Adipose tissue (tissue), 3 donors: ENCODE data around the gene APBA1. TPM values are rescaled to one million over a fixed set of nuclear protein-coding genes. Genes with fewer than 3 reads are reported as not detected.
"Not testable (repeated sequence)": the region's sequence is repeated elsewhere in the genome, so short reads cannot be mapped to it uniquely, and the experiment has no call there.

Experiments
- H3K27ac ChIP-seq: one replicate; pipeline ENCODE4 v1.5.1; 2013; ENCODE audit warnings: low read depth, low read length
- WGBS, 3 donors: extraction: QIAGEN DNeasy Blood & Tissue Kit; methylation state at CpG; one replicate each; pipeline ENCODE4 v1.1.7; 2013; 5-methylcytosine and 5-hydroxymethylcytosine counted together
- polyA plus RNA-seq, 3 donors: library from polyadenylated mRNA; stranded (reverse); fragments of 200-250 nt; gene quantifications; one replicate each; pipeline ENCODE4 v1.2.3, GENCODE V29; 2013
- donor health status: healthy with polysubstance abuse.
- donor health status: Bipolar disorder and iron deficiency.
- donor health status: healthy.

The APBA1 gene
- polyA plus RNA-seq, 3 donors, result 1.6 to 1.8 (median 1.7) TPM

DNA sequence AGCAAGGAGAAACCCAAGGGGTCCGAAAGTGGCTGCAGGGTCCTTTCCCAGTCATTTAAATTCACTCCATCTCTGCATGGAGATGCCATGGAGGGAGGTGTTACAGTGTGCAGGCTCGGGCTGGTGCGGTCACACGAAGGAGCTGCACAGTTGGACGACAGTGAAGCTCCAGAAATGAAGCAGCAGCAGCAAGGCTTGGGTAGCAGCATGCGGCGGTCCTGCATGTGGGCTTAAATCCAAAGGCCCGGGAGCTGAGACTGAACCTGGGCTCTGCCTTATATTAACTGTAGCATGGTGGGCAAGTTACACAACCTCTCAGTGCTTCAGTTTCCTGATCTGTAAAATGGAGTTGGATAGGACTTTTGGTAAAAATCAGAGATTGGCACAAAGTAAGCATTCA is 51.4 kb downstream of the APBA1 start:
- 90 to 96% (median 92%) methylated on average over 8 of the region's 8 CpGs for WGBS, 3 donors
- H3K27ac ChIP-seq, result no peak overlapping the region

DNA sequence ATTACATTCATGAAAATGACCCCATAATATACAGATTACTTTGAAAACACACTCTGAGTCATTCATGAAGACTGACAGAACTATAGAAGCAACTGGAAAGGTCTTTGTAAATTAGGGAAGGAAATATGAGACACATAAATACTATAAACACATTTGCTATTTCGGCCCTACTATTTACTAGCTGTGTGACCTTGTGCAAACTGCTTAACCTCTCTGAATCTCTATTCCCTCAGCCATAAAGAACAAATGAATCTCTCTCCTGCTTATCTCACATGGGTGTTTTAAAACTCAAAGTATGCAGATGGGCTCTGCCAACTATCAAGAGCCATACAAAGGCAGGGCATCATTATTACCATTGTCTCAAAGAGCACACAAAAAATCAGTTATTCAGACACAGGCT is 52.9 kb downstream of the APBA1 start:
- H3K27ac ChIP-seq, result no peak overlapping the region
- 85 to 88% (median 88%) methylated on average over 1 of the region's 1 CpG for WGBS, 3 donors

DNA sequence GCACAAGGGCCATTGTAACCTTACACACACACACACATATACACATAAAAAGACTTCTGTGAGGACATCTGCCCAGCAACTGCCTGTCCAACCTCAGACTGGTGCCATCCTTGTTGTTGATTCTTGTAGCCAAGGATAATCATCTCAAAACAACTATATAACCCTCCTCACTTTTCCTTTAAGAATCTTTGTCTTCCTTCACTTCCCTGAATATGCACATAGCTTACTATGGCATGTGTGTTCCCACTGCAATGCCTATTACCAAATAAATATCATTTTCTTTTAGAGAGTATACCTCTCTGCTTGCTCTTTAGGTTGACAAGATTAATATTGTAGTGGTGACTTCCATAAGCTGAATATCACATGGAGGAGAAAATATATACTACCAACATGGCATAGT is 55.2 kb downstream of the APBA1 start:
- H3K27ac ChIP-seq, result no peak overlapping the region

DNA sequence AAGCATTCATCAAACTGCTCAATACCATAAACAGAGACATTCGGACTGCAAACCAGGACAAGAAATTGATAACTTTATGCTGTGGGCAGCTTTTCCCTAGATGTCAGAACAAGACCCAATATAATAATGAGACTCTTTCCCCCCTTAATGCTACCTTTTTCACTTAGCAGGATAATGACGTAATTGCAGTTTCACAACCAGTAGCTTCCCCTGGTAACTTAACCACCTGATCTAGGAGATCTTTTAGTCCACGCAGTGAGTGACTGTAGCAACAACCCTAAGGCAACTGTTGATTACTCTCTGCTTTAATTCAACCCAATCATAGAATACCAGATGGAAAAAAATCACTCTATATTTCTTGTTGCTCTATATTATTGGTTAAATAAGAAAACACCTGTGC is 56.3 kb downstream of the APBA1 start:
- 77 to 99% (median 89%) methylated on average over 3 of the region's 3 CpGs for WGBS, 3 donors
- H3K27ac ChIP-seq, result no peak overlapping the region

DNA sequence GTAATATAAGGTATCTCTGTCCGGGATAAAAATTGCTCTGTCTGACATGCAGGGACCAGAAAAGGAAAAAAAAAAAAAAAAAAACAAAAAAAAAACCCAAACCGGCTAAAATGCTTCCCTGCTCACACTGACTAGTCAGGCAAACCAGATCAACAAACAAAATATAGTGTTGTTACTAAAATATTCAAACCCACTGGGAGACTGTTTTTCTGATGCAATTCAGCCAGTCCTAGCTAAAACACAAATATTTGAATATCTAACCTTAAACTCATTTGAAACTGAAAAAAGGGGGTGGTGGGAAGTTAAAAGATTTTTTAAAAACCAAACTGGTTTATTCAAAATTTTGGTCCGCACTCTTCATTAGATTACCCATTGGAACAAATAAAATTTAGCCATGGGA is 61.0 kb downstream of the APBA1 start:
- H3K27ac ChIP-seq, result no peak overlapping the region
- 74 to 86% (median 77%) methylated on average over 3 of the region's 3 CpGs for WGBS, 3 donors

DNA sequence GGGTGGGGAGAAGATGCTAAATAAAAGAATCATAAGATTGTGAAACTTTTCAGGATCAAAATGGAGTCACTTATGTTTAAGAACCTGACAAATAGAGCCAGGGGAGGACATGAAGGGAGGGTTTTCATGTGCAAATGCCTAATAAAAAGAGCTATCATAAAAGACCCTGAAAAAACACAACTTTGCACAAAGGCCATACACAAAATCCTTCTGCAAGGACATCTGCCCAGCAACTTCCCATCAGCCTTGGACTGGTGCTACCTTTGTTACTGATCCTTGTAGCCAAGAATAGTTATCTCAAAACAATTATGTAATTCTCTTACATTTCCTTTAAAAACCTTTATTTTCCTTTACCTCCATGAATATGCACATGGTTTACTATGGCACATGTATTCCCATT is 63.0 kb downstream of the APBA1 start:
- no peak overlapping the region for H3K27ac ChIP-seq

DNA sequence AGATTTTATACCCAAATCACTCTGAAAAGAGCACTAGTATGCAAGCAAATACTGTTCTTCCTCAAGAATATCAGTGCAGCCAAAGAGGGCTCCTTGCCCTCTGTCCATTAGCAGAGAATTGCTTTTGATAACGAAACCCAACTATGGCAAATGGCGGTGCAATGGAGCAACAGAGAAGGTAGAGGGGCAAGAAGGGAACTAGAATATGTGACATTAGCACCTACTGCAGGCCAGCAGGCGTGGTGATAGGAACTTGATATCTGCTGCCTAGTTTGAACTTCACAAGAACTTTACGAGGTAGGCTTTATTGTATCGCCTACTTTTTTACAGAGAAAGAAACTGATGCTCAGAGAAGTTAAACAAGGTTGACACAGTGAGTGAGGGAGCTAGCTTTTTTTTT is 66.1 kb downstream of the APBA1 start:
- 92 to 95% (median 94%) methylated on average over 5 of the region's 5 CpGs for WGBS, 3 donors
- H3K27ac ChIP-seq, result no peak overlapping the region

DNA sequence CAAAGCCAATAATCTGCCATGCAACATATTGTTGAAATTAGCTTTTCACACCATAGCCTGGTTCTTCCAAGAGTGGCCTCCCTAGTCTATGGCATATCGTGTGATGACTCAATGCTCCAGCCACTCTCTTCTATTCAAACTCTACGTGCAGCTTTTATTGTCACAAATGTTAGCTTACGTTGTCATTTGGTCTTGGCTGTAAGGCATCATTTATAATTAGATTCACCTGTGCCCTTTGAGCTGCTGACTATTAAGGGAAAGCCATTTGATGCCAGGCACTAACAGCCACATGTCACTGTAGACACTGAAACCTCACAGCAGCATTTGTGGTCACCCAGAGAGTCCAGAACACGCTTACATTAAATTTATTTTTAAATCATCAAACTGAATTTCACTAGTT is 66.8 kb downstream of the APBA1 start:
- 73 to 90% (median 83%) methylated on average over 4 of the region's 4 CpGs for WGBS, 3 donors
- no peak overlapping the region for H3K27ac ChIP-seq

DNA sequence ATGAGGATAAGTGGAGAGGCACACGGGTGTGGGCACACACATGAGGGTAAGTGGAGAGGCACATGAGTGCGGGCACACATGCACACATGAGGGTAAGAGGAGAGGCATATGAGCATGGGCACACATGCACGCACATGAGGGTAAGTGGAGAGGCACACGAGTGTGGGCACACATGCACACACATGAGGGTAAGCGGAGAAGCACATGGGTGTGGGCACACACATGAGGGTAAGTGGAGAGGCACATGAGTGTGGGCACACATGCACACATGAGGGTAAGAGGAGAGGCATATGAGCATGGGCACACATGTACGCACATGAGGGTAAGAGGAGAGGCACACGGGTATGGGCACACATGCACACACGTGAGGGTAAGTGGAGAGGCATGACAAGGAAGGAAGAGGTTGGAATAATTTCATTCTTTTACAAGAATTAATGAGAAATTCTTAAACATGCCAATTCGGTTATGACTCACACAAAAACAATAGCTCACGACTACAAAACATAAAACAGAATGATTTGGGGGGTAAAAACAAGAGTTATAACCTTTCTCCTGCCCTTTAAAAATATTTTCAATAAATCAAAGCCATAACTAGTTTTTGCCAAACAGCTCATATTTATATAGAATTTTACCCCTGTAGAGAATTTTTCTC is 67.5 kb downstream of the APBA1 start:
- 90 to 95% (median 91%) methylated on average over 10 of the region's 10 CpGs for WGBS, 3 donors
- H3K27ac ChIP-seq, result no peak overlapping the region

DNA sequence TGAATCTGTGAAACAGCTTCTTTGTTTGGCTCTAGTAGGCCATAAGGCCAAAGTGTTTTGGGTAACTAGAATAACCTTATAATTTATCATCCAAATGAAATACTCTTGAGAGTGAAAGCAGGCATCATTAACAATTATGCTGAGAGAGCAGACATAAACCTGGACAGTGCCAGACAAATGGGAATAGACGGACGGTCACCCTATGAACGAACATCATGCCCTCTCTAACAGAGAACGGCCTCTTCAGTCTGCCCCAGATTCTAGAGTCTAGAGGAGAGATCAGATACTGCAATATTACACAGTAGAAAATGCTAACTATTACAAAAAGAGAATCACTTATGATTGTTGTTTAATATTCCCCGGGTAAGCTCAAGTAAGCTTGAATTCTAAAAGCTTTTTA is 68.5 kb downstream of the APBA1 start:
- 85 to 94% (median 89%) methylated on average over 5 of the region's 5 CpGs for WGBS, 3 donors
- no peak overlapping the region for H3K27ac ChIP-seq

DNA sequence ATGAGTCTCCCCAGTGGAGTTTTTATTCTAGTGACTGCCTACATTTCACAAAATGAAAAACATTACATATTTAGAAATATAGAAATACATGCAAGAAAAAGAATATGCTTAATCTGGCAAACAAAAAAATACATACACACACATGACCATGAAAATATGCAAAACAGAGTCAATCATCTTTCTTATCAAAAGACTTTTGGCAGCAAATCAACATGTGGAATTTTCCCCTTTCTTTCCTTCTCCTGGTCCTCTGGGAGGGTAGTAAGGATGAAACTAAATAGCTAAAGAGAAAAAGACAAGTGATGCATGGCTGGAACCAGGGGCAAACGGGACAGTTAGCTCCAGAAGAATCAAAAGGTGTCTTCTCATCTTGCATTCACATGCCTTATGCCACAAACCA is 69.4 kb downstream of the APBA1 start:
- no peak overlapping the region for H3K27ac ChIP-seq
- 50 to 62% (median 55%) methylated on average over 1 of the region's 1 CpG for WGBS, 3 donors

DNA sequence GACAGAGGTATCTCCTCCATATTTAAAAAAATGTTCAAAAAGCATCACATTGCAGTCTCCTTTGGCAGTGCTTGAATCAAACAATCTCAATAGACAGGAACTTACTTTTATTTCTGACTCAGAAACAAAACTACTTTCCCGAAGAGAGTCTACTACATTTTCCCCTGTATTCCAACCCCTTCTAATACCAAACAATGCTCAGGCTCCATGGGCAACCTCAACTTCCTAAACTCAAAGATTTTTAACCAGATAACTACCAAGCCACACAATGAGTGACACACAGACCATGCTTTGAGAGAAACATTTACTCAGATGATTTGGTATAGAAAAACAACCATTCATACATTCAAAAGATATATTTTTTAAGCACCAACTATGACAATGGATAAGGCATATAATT is 70.5 kb downstream of the APBA1 start:
- H3K27ac ChIP-seq, result no peak overlapping the region
- 27 to 89% (median 46%) methylated on average over 1 of the region's 1 CpG for WGBS, 3 donors

DNA sequence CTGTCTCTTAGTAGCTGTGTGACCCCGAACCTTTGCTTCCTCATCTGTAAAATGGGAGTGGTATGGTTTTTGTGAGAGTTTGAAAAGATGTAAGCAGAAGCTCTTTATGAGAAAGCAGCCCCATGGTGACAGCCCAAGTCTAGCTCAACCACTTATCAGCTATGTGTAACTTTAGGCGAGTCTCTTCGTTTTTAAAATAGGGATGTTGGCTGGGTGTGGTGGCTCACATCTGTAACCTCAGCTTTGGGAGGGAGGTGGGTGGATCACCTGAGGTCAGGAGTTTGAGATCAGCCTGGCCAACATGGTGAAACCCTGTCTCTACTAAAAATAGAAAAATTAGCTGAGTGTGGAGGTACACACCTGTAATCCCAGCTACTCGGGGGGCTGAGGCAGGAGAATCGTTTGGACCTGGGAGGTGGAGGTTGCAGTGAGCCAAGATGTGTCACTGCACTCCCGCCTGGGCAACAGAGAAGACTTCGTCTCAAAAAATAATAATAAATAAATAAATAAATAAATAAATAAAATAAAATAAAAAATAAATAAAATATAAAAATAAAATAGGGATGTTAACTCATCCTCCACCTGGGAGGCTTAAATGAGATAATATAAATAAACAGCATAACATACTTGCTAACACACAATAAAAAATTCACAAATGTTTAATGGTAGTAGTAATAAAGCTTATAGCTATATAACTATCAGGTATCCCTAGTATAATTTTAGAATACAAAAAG is 71.7 kb downstream of the APBA1 start:
- 92 to 97% (median 93%) methylated on average over 7 of the region's 7 CpGs for WGBS, 3 donors
- no peak overlapping the region for H3K27ac ChIP-seq

DNA sequence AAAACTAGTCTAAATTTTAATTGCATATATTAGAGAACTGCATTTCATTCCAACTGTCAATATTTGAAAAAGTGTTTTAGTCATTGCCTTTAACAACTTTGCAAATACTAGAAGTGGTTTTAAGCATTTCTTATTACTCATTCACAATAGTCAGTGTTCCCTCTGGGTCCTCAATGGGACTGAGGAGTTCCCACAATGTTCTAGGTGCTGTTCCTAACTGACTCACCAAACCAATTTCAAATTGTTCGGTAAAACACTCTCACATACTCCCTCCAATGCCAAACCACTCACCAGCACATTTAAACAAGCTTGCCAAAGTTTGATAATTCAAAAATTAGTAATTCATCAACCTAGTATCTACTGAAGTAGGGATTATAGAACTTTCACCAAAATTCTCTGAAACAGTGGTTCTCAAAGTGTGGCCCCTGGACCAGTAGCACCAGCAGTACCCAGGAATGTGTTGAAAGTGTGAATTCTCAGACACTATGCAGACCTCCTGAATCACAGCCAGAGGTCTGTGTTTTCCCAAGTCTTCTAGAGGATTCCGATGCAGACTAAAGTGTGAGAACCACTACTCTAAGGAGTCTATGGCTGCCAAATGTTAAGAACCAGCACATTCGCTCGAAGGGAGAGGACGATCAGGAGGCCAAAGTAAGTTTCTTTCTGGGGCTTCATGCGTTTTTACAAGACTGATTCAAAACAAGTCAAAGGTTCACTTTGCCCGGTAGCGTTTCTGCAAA is 72.8 kb downstream of the APBA1 start:
- no peak overlapping the region for H3K27ac ChIP-seq
- 64 to 85% (median 77%) methylated on average over 8 of the region's 8 CpGs for WGBS, 3 donors

DNA sequence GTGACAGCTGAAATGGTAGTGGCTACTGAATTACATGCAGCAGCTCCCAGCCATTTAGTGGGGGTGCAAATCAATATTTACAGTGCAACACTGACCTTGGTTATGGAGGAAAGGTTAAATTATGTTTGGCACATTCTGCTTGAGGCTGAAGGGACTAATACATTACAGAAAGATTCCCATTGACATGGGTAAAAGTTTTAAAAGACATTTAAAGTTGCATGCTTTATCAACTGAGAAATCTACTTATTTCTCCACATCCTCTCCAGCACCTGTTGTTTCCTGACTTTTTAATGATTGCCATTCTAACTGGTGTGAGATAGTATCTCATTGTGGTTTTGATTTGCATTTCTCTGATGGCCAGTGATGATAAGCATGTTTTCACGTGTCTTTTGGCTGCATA is 75.3 kb downstream of the APBA1 start:
- H3K27ac ChIP-seq, result not testable (repeated sequence)
- 41 to 78% (median 43%) methylated on average over 1 of the region's 1 CpG for WGBS, 3 donors

DNA sequence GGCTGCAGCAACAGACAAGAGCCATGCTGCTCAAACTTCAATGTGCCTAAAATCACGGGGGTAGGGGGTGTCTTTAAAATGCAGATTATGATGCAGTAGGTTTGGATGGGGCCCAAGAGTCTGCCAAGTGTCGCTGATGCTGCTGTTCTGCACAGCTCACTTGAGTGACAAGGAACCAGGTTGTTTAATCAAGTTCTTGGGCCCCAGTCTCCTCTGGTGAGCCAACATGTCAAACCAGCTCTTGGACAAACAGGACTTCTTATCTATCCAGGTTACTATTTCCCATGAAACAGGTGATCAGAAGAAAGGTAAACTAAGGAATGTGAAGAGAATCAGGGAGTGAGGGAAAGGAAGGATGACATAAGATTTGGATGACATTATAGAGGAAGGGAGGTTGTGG is 78.0 kb downstream of the APBA1 start:
- WGBS, 3 donors, result 35 to 76% (median 69%) methylated on average over 2 of the region's 2 CpGs
- no peak overlapping the region for H3K27ac ChIP-seq

DNA sequence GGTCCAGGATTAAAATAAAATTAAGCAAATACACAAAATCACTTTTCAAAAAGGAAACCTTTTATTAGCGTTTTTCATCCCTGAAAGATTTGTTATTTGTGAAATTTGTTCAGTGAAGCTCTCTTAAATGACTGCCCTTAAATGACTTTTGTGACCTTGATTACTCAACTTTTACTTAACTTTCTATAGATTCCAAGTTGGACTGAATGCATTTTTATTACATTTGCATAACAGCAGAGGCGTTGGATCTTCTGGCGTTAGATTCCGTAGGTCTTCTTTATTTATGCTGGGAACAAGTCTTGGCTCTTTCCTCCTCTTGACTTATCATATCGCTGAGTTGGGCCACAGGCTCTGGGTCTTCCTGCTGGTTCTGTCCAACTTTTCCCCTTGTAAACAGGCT is 78.4 kb downstream of the APBA1 start:
- WGBS, 3 donors, result 44 to 80% (median 68%) methylated on average over 5 of the region's 5 CpGs
- H3K27ac ChIP-seq, result no peak overlapping the region

DNA sequence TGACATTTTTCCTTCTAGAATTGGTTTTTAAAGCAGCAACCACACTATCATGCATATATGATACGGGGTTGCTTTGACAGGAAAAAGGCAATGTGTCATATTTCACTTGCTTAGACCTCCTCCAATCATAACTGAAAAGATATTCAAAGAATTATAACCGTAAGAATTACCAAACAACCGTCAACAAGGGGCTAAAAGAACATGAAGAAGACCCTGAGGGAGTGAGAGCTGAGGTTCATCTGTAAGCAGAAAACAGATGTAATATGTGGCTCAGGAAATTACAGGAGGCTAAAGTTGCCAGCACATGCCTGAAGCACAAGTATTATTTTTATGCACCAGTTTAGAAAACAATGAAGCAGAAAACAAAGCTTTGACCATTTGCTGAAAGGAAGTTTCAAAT is 78.9 kb downstream of the APBA1 start:
- 35 to 45% (median 36%) methylated on average over 3 of the region's 3 CpGs for WGBS, 3 donors
- H3K27ac ChIP-seq, result no peak overlapping the region

DNA sequence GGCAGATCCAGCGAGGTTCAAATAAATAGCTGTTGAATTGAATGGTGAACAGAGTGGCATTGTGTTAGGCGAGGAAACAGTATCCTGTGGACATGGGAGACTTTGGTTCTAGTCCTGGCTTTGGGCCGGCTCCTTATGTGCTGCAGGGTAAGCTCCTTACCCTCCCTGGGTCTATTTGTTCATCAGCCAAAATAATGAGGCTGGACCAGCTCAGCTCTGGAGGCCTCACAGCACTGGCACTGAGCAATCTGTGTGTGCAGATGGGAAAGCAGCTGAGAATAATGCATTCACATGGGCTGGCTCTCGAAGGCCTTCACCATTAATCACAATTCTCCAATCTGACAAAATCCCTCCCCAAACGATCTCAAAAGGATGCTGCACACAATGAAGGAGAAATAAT is 81.9 kb downstream of the APBA1 start:
- WGBS, 3 donors, result 87 to 92% (median 90%) methylated on average over 5 of the region's 5 CpGs
- H3K27ac ChIP-seq, result no peak overlapping the region

DNA sequence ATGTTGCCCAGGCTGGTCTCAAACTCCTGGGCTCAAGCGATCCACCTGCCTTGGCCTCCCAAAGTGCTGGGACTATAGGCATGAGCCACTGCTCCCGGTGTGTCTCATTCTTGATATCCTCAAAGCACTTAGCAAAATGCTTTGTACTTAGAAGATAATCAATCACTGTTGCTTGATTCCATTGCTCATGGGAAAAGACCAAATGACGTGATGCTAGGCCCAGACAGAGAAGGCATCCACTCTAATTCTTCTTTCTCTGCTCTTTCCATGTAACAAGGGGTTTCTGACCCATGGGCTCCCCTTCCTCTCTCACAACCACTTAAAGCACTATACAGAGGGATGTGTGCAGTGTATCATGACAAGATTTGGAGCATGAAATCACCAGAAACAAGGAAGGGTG is 83.0 kb downstream of the APBA1 start:
- no peak overlapping the region for H3K27ac ChIP-seq
- 85 to 95% (median 85%) methylated on average over 3 of the region's 3 CpGs for WGBS, 3 donors
